Panc1 (cell line): ENCODE results near the gene CPEB2. TPM values are rescaled to one million over a fixed set of nuclear protein-coding genes. Genes with fewer than 3 reads are reported as not detected.

Experiments used
- ATAC-seq: fragments of 200-7000 bp; cut with Tn5 transposase; 2 replicates; pipeline ENCODE4 v1.9.1; 2020; ENCODE audit warnings: mild to moderate bottlenecking, moderate library complexity
- BruUV-seq: library from RNA; stranded (reverse); fragments of 400-500 nt; replicated peaks from 2 replicates; lab custom pipeline; 2021; lab: Mats Ljungman, UMichigan
- CTCF ChIA-PET: fragments of 300-600 bp; sonication (Branson Sonifier 250); formaldehyde crosslinking; loops from one replicate; lab custom pipeline; 2022; ENCODE audit warnings: antibody characterized with exemption; lab: Charles Lee
- POLR2A ChIA-PET: fragments of 300-600 bp; sonication (Branson Sonifier 250); formaldehyde crosslinking; loops from one replicate; lab custom pipeline; 2022; ENCODE audit warnings: antibody characterized with exemption; lab: Charles Lee
- DNase-seq: peaks from one replicate; pipeline ENCODE4 v3.0.0-alpha.2; 2010; ENCODE audit warnings: low read depth, low spot score
- H3K27ac ChIP-seq: 2 replicates; pipeline ENCODE4 v1.5.1; 2011; ENCODE audit warnings: mild to moderate bottlenecking, low read length, inconsistent platforms
- H3K27me3 ChIP-seq: fragments of 200-500 bp; sonication (Bioruptor generic); 2 replicates; pipeline ENCODE4 v1.6.0; 2014; ENCODE audit warnings: low read length, inconsistent platforms; ENCODE audit not compliant: control insufficient read depth, insufficient read depth
- H3K36me3 ChIP-seq: fragments of 200-500 bp; sonication (Bioruptor generic); 2 replicates; pipeline ENCODE4 v1.5.1; 2014; ENCODE audit warnings: inconsistent platforms, mild to moderate bottlenecking, low read length, moderate library complexity; ENCODE audit not compliant: control insufficient read depth, insufficient read depth
- H3K4me1 ChIP-seq: 2 replicates; pipeline ENCODE4 v1.5.1; 2011; ENCODE audit warnings: inconsistent platforms, mild to moderate bottlenecking, low read length, moderate library complexity; ENCODE audit not compliant: control insufficient read depth, insufficient read depth
- H3K4me3 ChIP-seq, 2 experiments: 2 replicates each; pipeline ENCODE4 v1.5.1; 2011 to 2012; ENCODE audit warnings: low read depth in 2 of 2, low read length in 2 of 2, mild to moderate bottlenecking in 2 of 2, inconsistent platforms in 1 of 2, moderate library complexity in 1 of 2
- H3K9me3 ChIP-seq: fragments of 200-500 bp; sonication (Bioruptor generic); 2 replicates; pipeline ENCODE4 v1.5.1; 2014; ENCODE audit warnings: low read depth, mild to moderate bottlenecking, inconsistent platforms, low read length, moderate library complexity; ENCODE audit not compliant: control insufficient read depth, insufficient read depth
- POLR2AphosphoS5 ChIP-seq: IDR thresholded peaks from 2 replicates; pipeline ENCODE4 v1.6.1; 2012; ENCODE audit warnings: mild to moderate bottlenecking, low read depth, low read length, moderate library complexity
- SIN3A ChIP-seq: IDR thresholded peaks from 2 replicates; pipeline ENCODE4 v1.6.1; 2012; ENCODE audit warnings: low read depth, mild to moderate bottlenecking, low read length, moderate library complexity, borderline replicate concordance; ENCODE audit not compliant: insufficient read depth
- TCF7L2 ChIP-seq: IDR thresholded peaks from 2 replicates; pipeline ENCODE4 v1.6.1; 2011; ENCODE audit warnings: mild to moderate bottlenecking, low read depth, low read length, inconsistent platforms
- in situ Hi-C: cut with HindIII; loops from 2 replicates; pipeline ENCODE4 v1.10.0; 2016; ENCODE audit warnings: low sequenced_read_pairs, low pct_unique_long_range_greater_than_20kb
- intact Hi-C: fragments of 100-400 bp; cut with micrococcal nuclease; formaldehyde crosslinking; loops from one replicate; pipeline ENCODE4 v1.10.0; 2022; ENCODE audit not compliant: unreplicated experiment
- total RNA-seq: library from RNA; stranded (reverse); gene quantifications from one replicate; pipeline ENCODE4 v1.2.1, GENCODE V29; 2021; ENCODE audit not compliant: unreplicated experiment
- TF ChIP-seq, protein P1 (sequence below): fragments of 450-650 bp; IDR thresholded peaks from 2 replicates; pipeline ENCODE4 v1.5.1; 2017; ENCODE audit warnings: mild to moderate bottlenecking
- TF ChIP-seq, protein P2 (sequence below), 2 experiments: IDR thresholded peaks; 2 replicates each; pipeline ENCODE4 v1.6.1; 2011 to 2012; ENCODE audit warnings: low read depth in 2 of 2, control low read depth in 1 of 2, low read length in 1 of 2, mild to moderate bottlenecking in 1 of 2, moderate library complexity in 1 of 2; ENCODE audit not compliant: insufficient read depth in 1 of 2

CPEB2 gene
- total RNA-seq, 1 experiment from 2014 or later: 7.2 TPM

- no peak for DNase-seq
- Histone ChIP-seq H3K27me3 (no peaks in the 10 kb centered on the region), H3K27ac (no peak overlapping the region), H3K36me3 (no peaks in the 10 kb centered on the region), H3K4me1 (no peaks in the 10 kb centered on the region), H3K4me3 (no peak overlapping the region), H3K9me3 (no peaks in the 10 kb centered on the region)
- TF ChIP-seq, protein P1, sequence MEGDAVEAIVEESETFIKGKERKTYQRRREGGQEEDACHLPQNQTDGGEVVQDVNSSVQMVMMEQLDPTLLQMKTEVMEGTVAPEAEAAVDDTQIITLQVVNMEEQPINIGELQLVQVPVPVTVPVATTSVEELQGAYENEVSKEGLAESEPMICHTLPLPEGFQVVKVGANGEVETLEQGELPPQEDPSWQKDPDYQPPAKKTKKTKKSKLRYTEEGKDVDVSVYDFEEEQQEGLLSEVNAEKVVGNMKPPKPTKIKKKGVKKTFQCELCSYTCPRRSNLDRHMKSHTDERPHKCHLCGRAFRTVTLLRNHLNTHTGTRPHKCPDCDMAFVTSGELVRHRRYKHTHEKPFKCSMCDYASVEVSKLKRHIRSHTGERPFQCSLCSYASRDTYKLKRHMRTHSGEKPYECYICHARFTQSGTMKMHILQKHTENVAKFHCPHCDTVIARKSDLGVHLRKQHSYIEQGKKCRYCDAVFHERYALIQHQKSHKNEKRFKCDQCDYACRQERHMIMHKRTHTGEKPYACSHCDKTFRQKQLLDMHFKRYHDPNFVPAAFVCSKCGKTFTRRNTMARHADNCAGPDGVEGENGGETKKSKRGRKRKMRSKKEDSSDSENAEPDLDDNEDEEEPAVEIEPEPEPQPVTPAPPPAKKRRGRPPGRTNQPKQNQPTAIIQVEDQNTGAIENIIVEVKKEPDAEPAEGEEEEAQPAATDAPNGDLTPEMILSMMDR: no peak
- TF ChIP-seq POLR2AphosphoS5 (no peak), TCF7L2 (no peak), SIN3A (no peak)
- TF ChIP-seq, protein P2, sequence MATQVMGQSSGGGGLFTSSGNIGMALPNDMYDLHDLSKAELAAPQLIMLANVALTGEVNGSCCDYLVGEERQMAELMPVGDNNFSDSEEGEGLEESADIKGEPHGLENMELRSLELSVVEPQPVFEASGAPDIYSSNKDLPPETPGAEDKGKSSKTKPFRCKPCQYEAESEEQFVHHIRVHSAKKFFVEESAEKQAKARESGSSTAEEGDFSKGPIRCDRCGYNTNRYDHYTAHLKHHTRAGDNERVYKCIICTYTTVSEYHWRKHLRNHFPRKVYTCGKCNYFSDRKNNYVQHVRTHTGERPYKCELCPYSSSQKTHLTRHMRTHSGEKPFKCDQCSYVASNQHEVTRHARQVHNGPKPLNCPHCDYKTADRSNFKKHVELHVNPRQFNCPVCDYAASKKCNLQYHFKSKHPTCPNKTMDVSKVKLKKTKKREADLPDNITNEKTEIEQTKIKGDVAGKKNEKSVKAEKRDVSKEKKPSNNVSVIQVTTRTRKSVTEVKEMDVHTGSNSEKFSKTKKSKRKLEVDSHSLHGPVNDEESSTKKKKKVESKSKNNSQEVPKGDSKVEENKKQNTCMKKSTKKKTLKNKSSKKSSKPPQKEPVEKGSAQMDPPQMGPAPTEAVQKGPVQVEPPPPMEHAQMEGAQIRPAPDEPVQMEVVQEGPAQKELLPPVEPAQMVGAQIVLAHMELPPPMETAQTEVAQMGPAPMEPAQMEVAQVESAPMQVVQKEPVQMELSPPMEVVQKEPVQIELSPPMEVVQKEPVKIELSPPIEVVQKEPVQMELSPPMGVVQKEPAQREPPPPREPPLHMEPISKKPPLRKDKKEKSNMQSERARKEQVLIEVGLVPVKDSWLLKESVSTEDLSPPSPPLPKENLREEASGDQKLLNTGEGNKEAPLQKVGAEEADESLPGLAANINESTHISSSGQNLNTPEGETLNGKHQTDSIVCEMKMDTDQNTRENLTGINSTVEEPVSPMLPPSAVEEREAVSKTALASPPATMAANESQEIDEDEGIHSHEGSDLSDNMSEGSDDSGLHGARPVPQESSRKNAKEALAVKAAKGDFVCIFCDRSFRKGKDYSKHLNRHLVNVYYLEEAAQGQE (IDR thresholded peaks at IDR 0.05; ENCODE audit: insufficient read depth in 1 of 2, low read depth in 2 of 2, low read length in 1 of 2): no peak
- BruUV-seq: no TSS peak
- intact Hi-C loops: no loop called here
- CTCF ChIA-PET: no interaction called here
- in situ Hi-C loops: no loop called here
- POLR2A ChIA-PET: no interaction called here
- no peak for ATAC-seq
Measured at GRCh38 chr4:15104825-15105224, 102.5 kb downstream of the CPEB2 start.

DNA sequence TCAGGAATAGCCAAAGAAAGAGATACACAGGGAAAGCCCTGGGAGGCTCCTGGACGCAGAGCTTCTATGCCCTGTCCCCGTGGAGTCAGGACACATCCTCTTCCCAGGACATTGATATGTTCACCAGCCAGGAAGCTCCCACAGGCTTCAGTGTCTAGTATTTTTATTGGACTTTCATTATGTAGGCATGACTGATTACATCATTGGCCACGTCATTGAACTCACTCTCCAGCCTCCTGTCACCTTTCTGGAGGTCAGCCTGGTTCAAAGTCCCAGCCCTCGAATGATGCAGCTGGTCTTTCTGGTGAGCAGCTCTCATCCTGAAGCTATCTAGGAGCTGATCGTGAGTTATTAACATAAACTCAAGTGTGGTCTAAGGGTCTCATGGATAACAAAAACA lies 104.1 kb downstream of the CPEB2 start:
- CTCF ChIA-PET: no interaction called here
- in situ Hi-C loops: no loop called here
- intact Hi-C loops: no loop called here
- H3K27ac ChIP-seq: no peak overlapping the region
- no peak for DNase-seq
- POLR2A ChIA-PET: no interaction called here
- no peak for TF ChIP-seq SIN3A
- TF ChIP-seq, protein P1: no peak
- no peak for TF ChIP-seq TCF7L2
- TF ChIP-seq, protein P2 (IDR thresholded peaks at IDR 0.05; ENCODE audit: insufficient read depth in 1 of 2, low read depth in 2 of 2, low read length in 1 of 2): no peak
- no peak for TF ChIP-seq POLR2AphosphoS5
- no TSS peak for BruUV-seq
- H3K4me3 ChIP-seq: no peak overlapping the region
- H3K36me3 ChIP-seq: no peaks in the 10 kb centered on the region
- no peaks in the 10 kb centered on the region for H3K27me3 ChIP-seq
- no peaks in the 10 kb centered on the region for H3K9me3 ChIP-seq
- no peaks in the 10 kb centered on the region for H3K4me1 ChIP-seq
- no peak for ATAC-seq
